ENCODE measurements around the gene CEP57. TPM values are rescaled to one million over a fixed set of nuclear protein-coding genes. Genes with fewer than 3 reads are reported as not detected.

The CEP57 gene
- total RNA-seq, 1 experiment from 2014 or later = 58.0 TPM

DNA sequence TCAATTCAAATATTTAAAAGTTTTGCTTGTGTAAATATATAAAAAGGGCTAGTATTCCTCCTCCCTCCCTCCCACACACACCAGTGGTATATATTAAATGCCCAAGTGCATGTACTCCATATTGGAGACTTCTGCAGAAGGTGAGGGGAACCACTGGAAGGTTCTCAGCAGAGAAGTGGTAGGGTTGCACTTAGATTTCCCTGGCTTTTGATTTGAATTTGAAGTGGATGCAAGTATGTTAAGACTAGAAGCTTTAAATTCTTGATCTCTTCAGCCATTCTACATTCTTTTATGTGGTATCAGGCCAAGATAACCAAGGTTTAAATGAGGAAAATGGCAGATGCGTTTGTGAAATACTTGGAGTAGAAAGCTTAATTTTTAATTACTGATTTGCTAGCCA, 43.1 kb downstream of the CEP57 start:
- H3K9ac ChIP-seq (ENCODE audit: extremely low read depth, insufficient read length, low read length) = no peak overlapping the region
- H3K4me1 Mint-ChIP-seq = peaks cover 3% of the 10 kb centered on the region in 2 experiments; a peak in 2 of 4 replicates
- no peak overlapping the region for H2BK15ac ChIP-seq (ENCODE audit: low read depth, low read length)
- H4K5ac ChIP-seq (ENCODE audit: insufficient read length, low read depth, low read length) = no peak overlapping the region
- no peak overlapping the region for H2AK5ac ChIP-seq (ENCODE audit: insufficient read length, low read length)
- H3K23ac ChIP-seq (ENCODE audit: insufficient read length, low read depth, low read length) = no peak overlapping the region
- no peak overlapping the region for H3K4ac ChIP-seq (ENCODE audit: low read depth, low read length)
- no peak overlapping the region for H3K56ac ChIP-seq (ENCODE audit: insufficient read length, low read depth, low read length)
- H3K14ac ChIP-seq (ENCODE audit: insufficient read depth, low read length) = no peak overlapping the region
- no peak overlapping the region for H2BK5ac ChIP-seq (ENCODE audit: insufficient read length, low read length)
- no peaks in the 10 kb centered on the region for H3K4me1 ChIP-seq (ENCODE audit: insufficient read depth, low read length)
- H3K27ac ChIP-seq (ENCODE audit: insufficient read length, low read depth, low read length) = no peak overlapping the region
- H3K79me2 ChIP-seq (ENCODE audit: insufficient read depth, low read length) = no peaks in the 10 kb centered on the region
- no peaks in the 10 kb centered on the region for H3K27me3 Mint-ChIP-seq (ENCODE audit: low read depth)
- no peaks in the 10 kb centered on the region for H4K20me1 ChIP-seq (ENCODE audit: control insufficient read depth, insufficient read depth, insufficient read length)
- H2AFZ ChIP-seq (ENCODE audit: low read length) = no peak overlapping the region
- H3K9me3 Mint-ChIP-seq = no peaks in the 10 kb centered on the region
- TF ChIP-seq, protein P1, sequence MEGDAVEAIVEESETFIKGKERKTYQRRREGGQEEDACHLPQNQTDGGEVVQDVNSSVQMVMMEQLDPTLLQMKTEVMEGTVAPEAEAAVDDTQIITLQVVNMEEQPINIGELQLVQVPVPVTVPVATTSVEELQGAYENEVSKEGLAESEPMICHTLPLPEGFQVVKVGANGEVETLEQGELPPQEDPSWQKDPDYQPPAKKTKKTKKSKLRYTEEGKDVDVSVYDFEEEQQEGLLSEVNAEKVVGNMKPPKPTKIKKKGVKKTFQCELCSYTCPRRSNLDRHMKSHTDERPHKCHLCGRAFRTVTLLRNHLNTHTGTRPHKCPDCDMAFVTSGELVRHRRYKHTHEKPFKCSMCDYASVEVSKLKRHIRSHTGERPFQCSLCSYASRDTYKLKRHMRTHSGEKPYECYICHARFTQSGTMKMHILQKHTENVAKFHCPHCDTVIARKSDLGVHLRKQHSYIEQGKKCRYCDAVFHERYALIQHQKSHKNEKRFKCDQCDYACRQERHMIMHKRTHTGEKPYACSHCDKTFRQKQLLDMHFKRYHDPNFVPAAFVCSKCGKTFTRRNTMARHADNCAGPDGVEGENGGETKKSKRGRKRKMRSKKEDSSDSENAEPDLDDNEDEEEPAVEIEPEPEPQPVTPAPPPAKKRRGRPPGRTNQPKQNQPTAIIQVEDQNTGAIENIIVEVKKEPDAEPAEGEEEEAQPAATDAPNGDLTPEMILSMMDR (conservative IDR thresholded peaks at IDR 0.05) = no peak
- H2BK20ac ChIP-seq (ENCODE audit: low read depth, low read length, poor library complexity, severe bottlenecking) = no peak overlapping the region
- H4K91ac ChIP-seq (ENCODE audit: insufficient read length, low read depth, low read length) = no peak overlapping the region
- H2BK12ac ChIP-seq (ENCODE audit: insufficient read length, low read depth, low read length) = no peak overlapping the region
- no peaks in the 10 kb centered on the region for H3K27me3 ChIP-seq (ENCODE audit: insufficient read depth, low read length)
- H3K9me3 ChIP-seq (ENCODE audit: control insufficient read depth, low read depth, low read length) = no peaks in the 10 kb centered on the region
- H3K23me2 ChIP-seq (ENCODE audit: insufficient read length, low read depth, low read length, poor library complexity, severe bottlenecking) = no peaks in the 10 kb centered on the region
- peaks cover 17 to 59% (median 58%) of the 10 kb centered on the region in 3 experiments; a peak in 6 of 7 replicates for H3K36me3 Mint-ChIP-seq (ENCODE audit: insufficient read depth in 1 of 3, low read depth in 3 of 3)
- no peak overlapping the region for H3K27ac Mint-ChIP-seq
- H3K18ac ChIP-seq (ENCODE audit: insufficient read length, low read depth, low read length) = no peak overlapping the region
- WGBS (ENCODE audit: extremely low coverage, insufficient read length, low lambda C conversion rate) = no CpG with 5 or more reads among the region's 1 CpG
- no peak overlapping the region for H2BK120ac ChIP-seq (ENCODE audit: low read depth, low read length, poor library complexity, severe bottlenecking)
- H3T11ph ChIP-seq (ENCODE audit: low read length) = no peak overlapping the region
- DNase-seq = no peak
- H3K4me3 Mint-ChIP-seq = no peak overlapping the region
- no peak overlapping the region for H3K4me2 ChIP-seq (ENCODE audit: insufficient read depth, insufficient read length, low read length)
- no peaks in the 10 kb centered on the region for H3K79me1 ChIP-seq (ENCODE audit: insufficient read depth, low read depth, low read length, poor library complexity, severe bottlenecking)
- H4K8ac ChIP-seq (replicated peaks; ENCODE audit: insufficient read length, low read depth, low read length) = no peak overlapping the region

All from H9 (cell line).